OCI-LY1 (cell line): ENCODE results near the gene HNRNPLL.

Experiments
- H2AFZ ChIP-seq: fragments of 200-600 bp; sonication (generic), shearing (Covaris generic); 2 replicates; pipeline ENCODE4 v1.6.0; 2014; ENCODE audit warnings: antibody characterized with exemption, mild to moderate bottlenecking, low read length
- H3F3A ChIP-seq: fragments of 200-600 bp; sonication (generic), shearing (Covaris generic); 2 replicates; pipeline ENCODE4 v1.6.0; 2014; ENCODE audit warnings: mild to moderate bottlenecking, antibody characterized with exemption, low read length, moderate library complexity; ENCODE audit not compliant: insufficient read depth
- H3K27ac ChIP-seq: fragments of 200-600 bp; sonication (generic); 2 replicates; pipeline ENCODE4 v1.5.1; 2014; ENCODE audit warnings: low read length, mixed run types, mild to moderate bottlenecking, low read depth; ENCODE audit not compliant: poor library complexity, severe bottlenecking
- H3K27me3 ChIP-seq: fragments of 200-600 bp; sonication (generic); 2 replicates; pipeline ENCODE4 v1.6.0; 2014; ENCODE audit warnings: antibody characterized with exemption, mild to moderate bottlenecking, low read length, moderate library complexity; ENCODE audit not compliant: insufficient read depth
- H3K36me3 ChIP-seq: fragments of 200-600 bp; sonication (generic); 2 replicates; pipeline ENCODE4 v1.6.1; 2014; ENCODE audit warnings: mild to moderate bottlenecking, antibody characterized with exemption, low read length, moderate library complexity, mixed read lengths; ENCODE audit not compliant: insufficient read depth
- H3K4me1 ChIP-seq: fragments of 200-600 bp; sonication (generic); 2 replicates; pipeline ENCODE4 v1.5.1; 2014; ENCODE audit warnings: mild to moderate bottlenecking, low read length, moderate library complexity; ENCODE audit not compliant: insufficient read depth, severe bottlenecking
- H3K4me2 ChIP-seq: fragments of 200-600 bp; sonication (generic), shearing (Covaris generic); 2 replicates; pipeline ENCODE4 v1.6.1; 2014; ENCODE audit warnings: low read length
- H3K4me3 ChIP-seq: fragments of 200-600 bp; sonication (generic); 2 replicates; pipeline ENCODE4 v1.5.1; 2014; ENCODE audit warnings: low read length, low read depth, mild to moderate bottlenecking, mixed read lengths; ENCODE audit not compliant: poor library complexity, severe bottlenecking
- H3K79me2 ChIP-seq: fragments of 200-600 bp; shearing (Covaris generic); 2 replicates; pipeline ENCODE4 v1.6.1; 2016; ENCODE audit warnings: mixed run types, low read length, mixed read lengths; ENCODE audit not compliant: insufficient read depth
- H3K9ac ChIP-seq: fragments of 200-600 bp; sonication (generic), shearing (Covaris generic); 2 replicates; pipeline ENCODE4 v1.6.1; 2014; ENCODE audit warnings: mild to moderate bottlenecking, low read length, mixed read lengths
- H3K9me2 ChIP-seq: fragments of 200-600 bp; sonication (generic), shearing (Covaris generic); 2 replicates; pipeline ENCODE4 v1.6.1; 2014; ENCODE audit warnings: low read depth, mild to moderate bottlenecking, low read length, mixed read lengths
- H3K9me3 ChIP-seq: fragments of 200-600 bp; shearing (Covaris generic); 2 replicates; pipeline ENCODE4 v1.6.1; 2014; ENCODE audit warnings: low read length, mixed read lengths
- H4K20me1 ChIP-seq: fragments of 200-600 bp; sonication (generic), shearing (Covaris generic); 2 replicates; pipeline ENCODE4 v1.6.0; 2016; ENCODE audit warnings: mild to moderate bottlenecking, low read length; ENCODE audit not compliant: insufficient read depth
- EZH2 ChIP-seq: fragments of 200-600 bp; sonication (generic), shearing (Covaris generic); IDR thresholded peaks from 2 replicates; pipeline ENCODE4 v1.8.0; 2017; ENCODE audit warnings: borderline replicate concordance, mixed run types, mild to moderate bottlenecking, antibody characterized with exemption, low read length, moderate library complexity, mixed read lengths
- TF ChIP-seq, protein P1 (sequence below): fragments of 200-600 bp; sonication (generic), shearing (Covaris generic); IDR thresholded peaks from 2 replicates; pipeline ENCODE4 v1.5.1; 2017; ENCODE audit warnings: mild to moderate bottlenecking, antibody characterized with exemption, low read length, moderate library complexity, mixed read lengths

HNRNPLL gene

GRCh38 chr2:38527338-38528007, 75.3 kb downstream of the HNRNPLL start:
- peaks cover 24% of the 10 kb centered on the region for H3K4me1 ChIP-seq
- TF ChIP-seq, protein P1, sequence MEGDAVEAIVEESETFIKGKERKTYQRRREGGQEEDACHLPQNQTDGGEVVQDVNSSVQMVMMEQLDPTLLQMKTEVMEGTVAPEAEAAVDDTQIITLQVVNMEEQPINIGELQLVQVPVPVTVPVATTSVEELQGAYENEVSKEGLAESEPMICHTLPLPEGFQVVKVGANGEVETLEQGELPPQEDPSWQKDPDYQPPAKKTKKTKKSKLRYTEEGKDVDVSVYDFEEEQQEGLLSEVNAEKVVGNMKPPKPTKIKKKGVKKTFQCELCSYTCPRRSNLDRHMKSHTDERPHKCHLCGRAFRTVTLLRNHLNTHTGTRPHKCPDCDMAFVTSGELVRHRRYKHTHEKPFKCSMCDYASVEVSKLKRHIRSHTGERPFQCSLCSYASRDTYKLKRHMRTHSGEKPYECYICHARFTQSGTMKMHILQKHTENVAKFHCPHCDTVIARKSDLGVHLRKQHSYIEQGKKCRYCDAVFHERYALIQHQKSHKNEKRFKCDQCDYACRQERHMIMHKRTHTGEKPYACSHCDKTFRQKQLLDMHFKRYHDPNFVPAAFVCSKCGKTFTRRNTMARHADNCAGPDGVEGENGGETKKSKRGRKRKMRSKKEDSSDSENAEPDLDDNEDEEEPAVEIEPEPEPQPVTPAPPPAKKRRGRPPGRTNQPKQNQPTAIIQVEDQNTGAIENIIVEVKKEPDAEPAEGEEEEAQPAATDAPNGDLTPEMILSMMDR, result no peak
- TF ChIP-seq EZH2, result no peak
- H3K9me2 ChIP-seq, result no peaks in the 10 kb centered on the region
- H3K9me3 ChIP-seq, result no peaks in the 10 kb centered on the region
- H3K79me2 ChIP-seq, result no peaks in the 10 kb centered on the region
- no peak overlapping the region for H3K27ac ChIP-seq
- no peaks in the 10 kb centered on the region for H3K27me3 ChIP-seq
- peak overlapping the region; percentile 49 for H3K4me3 ChIP-seq
- no peak overlapping the region for H2AFZ ChIP-seq
- peak overlapping the region; percentile 70 for H3K4me2 ChIP-seq
- peak overlapping the region; percentile 8; the same call in 1 of the 2 replicates for H3K9ac ChIP-seq
- no peaks in the 10 kb centered on the region for H3K36me3 ChIP-seq
- H4K20me1 ChIP-seq, result no peaks in the 10 kb centered on the region
- H3F3A ChIP-seq, result no peaks in the 10 kb centered on the region

DNA sequence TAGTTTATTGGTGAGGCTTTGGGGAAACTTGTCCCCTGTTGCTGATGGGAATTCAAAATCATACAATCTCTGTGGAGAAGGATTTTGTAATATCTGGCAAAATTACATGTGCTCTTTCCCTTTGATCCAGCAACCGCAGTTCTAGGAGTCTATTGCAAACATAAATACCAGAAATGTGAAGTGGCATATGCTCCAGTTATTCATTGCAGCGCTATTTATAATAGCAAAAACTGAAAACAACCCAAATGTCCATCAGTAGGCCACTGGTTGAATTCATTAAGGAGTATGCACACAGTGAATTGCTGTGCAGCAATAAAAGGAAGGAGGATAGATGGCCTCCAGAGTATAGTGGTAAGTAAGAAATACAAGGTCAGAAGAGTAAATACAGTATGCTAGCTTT, 76.5 kb downstream of the HNRNPLL start:
- no peak overlapping the region for H2AFZ ChIP-seq
- H3K4me2 ChIP-seq, result no peak overlapping the region
- peaks cover 23% of the 10 kb centered on the region for H3K4me1 ChIP-seq

GRCh38 chr2:38524580-38524979, 78.1 kb downstream of the HNRNPLL start:
- Histone ChIP-seq H3K79me2 (no peaks in the 10 kb centered on the region), H3K4me3 (no peak overlapping the region), H3K9me2 (no peaks in the 10 kb centered on the region), H3K4me1 (peaks cover 23% of the 10 kb centered on the region), H3K36me3 (no peaks in the 10 kb centered on the region), H3K9ac (no peak overlapping the region), H3F3A (no peaks in the 10 kb centered on the region), H2AFZ (no peak overlapping the region), H4K20me1 (no peaks in the 10 kb centered on the region), H3K27ac (no peak overlapping the region), H3K4me2 (no peak overlapping the region), H3K9me3 (no peaks in the 10 kb centered on the region), H3K27me3 (no peaks in the 10 kb centered on the region)
- no peak for TF ChIP-seq EZH2
- TF ChIP-seq, protein P1, result no peak

More for the DNA sequence above, 76.5 kb downstream of the HNRNPLL start:
- Histone ChIP-seq H3K4me3 (no peak overlapping the region), H3K27ac (no peak overlapping the region), H3K9me3 (no peaks in the 10 kb centered on the region), H3K36me3 (no peaks in the 10 kb centered on the region), H4K20me1 (no peaks in the 10 kb centered on the region), H3K79me2 (no peaks in the 10 kb centered on the region), H3K27me3 (no peaks in the 10 kb centered on the region), H3F3A (no peaks in the 10 kb centered on the region), H3K9ac (no peak overlapping the region), H3K9me2 (no peaks in the 10 kb centered on the region)
- TF ChIP-seq, protein P1, result no peak
- no peak for TF ChIP-seq EZH2
